ENCODE data around the gene GABPB1.

DNA sequence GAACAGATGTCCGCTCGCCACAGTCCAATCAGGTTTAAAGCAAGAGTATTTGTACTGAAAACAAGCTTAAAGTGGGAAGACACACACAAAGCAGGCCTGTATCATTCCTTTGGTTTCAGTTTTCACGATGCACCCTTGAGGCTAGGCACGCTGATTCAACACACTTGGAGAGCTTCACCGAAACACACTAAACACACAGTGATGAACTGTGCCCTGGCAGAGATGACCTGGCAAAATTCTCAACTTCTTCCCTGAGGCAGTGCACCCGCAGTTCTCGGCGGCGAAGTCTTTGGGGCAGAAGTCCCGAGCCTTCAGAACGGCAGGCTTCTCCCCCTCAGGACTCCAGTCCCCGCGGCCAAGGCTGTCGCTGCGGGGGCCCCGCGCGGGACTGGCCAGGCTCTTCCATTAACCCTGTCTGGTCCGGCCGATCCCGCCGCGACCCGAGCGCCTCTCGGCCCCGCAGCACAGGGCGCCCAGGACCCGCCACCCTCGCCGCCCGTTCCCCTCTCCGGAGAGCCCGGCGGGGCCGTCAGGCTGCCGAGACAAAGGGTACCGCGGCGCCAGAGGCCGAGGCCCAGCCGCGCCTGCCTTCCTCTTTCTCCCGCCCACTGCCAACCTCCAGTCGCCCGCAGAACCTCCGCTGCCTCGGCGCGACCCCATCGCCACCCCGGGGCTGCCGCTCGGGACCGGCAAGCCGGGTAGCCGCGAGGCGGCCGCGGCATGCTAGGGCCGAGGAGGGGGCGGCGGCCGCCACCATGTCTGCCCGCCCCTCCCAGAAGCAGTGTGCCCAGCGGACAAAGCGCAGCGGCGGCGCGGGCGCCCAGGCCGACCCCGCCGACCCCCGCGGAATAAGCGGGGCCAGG is 792 bp downstream of the GABPB1 start:
- TF ChIP-seq, protein P1, sequence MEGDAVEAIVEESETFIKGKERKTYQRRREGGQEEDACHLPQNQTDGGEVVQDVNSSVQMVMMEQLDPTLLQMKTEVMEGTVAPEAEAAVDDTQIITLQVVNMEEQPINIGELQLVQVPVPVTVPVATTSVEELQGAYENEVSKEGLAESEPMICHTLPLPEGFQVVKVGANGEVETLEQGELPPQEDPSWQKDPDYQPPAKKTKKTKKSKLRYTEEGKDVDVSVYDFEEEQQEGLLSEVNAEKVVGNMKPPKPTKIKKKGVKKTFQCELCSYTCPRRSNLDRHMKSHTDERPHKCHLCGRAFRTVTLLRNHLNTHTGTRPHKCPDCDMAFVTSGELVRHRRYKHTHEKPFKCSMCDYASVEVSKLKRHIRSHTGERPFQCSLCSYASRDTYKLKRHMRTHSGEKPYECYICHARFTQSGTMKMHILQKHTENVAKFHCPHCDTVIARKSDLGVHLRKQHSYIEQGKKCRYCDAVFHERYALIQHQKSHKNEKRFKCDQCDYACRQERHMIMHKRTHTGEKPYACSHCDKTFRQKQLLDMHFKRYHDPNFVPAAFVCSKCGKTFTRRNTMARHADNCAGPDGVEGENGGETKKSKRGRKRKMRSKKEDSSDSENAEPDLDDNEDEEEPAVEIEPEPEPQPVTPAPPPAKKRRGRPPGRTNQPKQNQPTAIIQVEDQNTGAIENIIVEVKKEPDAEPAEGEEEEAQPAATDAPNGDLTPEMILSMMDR (conservative IDR thresholded peaks at IDR 0.05; ENCODE audit: low read depth, low read length), result no peak
- TF ChIP-seq EZH2 (IDR thresholded peaks at IDR 0.05; ENCODE audit: low read length, unreplicated experiment) (no peak), EZH2phosphoT487 (IDR thresholded peaks at IDR 0.05; ENCODE audit: borderline replicate concordance, low read length) (no peak)

Measured in PC-3 (cell line).